IMR-90 (cell line): ENCODE results near the gene SOX11. TPM values are rescaled to one million over a fixed set of nuclear protein-coding genes. Genes with fewer than 3 reads are reported as not detected.

ENCODE experiments used
- ATAC-seq: fragments of 200-7000 bp; cut with Tn5 transposase; 2 replicates; pipeline ENCODE4 v1.9.1; 2020; ENCODE audit warnings: low read depth, mild to moderate bottlenecking, moderate library complexity
- BruUV-seq: library from RNA; stranded (reverse); fragments of 400-500 nt; replicated peaks from 2 replicates; lab custom pipeline; 2021; lab: Mats Ljungman, UMichigan
- CTCF ChIA-PET: fragments of 300-600 bp; formaldehyde crosslinking; extraction: SDS; loops from one replicate; lab custom pipeline; 2021; ENCODE audit warnings: antibody characterized with exemption; lab: Yijun Ruan, JAX
- POLR2A ChIA-PET: fragments of 300-600 bp; sonication (Branson Sonifier 250); formaldehyde crosslinking; loops from one replicate; lab custom pipeline; 2022; ENCODE audit warnings: antibody characterized with exemption; ENCODE audit not compliant: unreplicated experiment; lab: Charles Lee
- DNase-seq: peaks from one replicate; pipeline ENCODE4 v3.0.0; 2013
- H2AFZ ChIP-seq: replicated peaks from 2 replicates; pipeline ENCODE3; 2013; ENCODE audit warnings: low read length, mild to moderate bottlenecking; ENCODE audit not compliant: poor library complexity
- H2AK5ac ChIP-seq: 2 replicates; pipeline ENCODE4 v1.6.1; 2013; ENCODE audit warnings: low read depth, low read length, inconsistent platforms
- H2AK9ac ChIP-seq: replicated peaks from 2 replicates; pipeline ENCODE3; 2013; ENCODE audit warnings: mild to moderate bottlenecking, low read depth, low read length, moderate library complexity; ENCODE audit not compliant: poor library complexity
- H2BK120ac ChIP-seq: 2 replicates; pipeline ENCODE4 v1.6.1; 2013; ENCODE audit warnings: low read depth, low read length, inconsistent platforms
- H2BK15ac ChIP-seq: 3 replicates; pipeline ENCODE4 v1.6.1; 2013; ENCODE audit warnings: low read depth, low read length, inconsistent platforms
- H2BK20ac ChIP-seq: 2 replicates; pipeline ENCODE4 v1.6.1; 2013; ENCODE audit warnings: low read depth, mild to moderate bottlenecking, inconsistent platforms, low read length, moderate library complexity
- H2BK5ac ChIP-seq: 2 replicates; pipeline ENCODE4 v1.6.1; 2013; ENCODE audit warnings: mild to moderate bottlenecking, low read depth, low read length, inconsistent platforms; ENCODE audit not compliant: poor library complexity, severe bottlenecking
- H3K14ac ChIP-seq: replicated peaks from 2 replicates; pipeline ENCODE4 v1.6.1; 2013; ENCODE audit warnings: low read depth, low read length, inconsistent platforms
- H3K18ac ChIP-seq: 2 replicates; pipeline ENCODE4 v1.6.1; 2013; ENCODE audit warnings: low read depth, low read length, control low read depth
- H3K23ac ChIP-seq: 2 replicates; pipeline ENCODE4 v1.6.1; 2013; ENCODE audit warnings: low read depth, low read length, inconsistent platforms
- H3K27ac ChIP-seq: 2 replicates; pipeline ENCODE4 v1.5.1; 2013; ENCODE audit warnings: mild to moderate bottlenecking, control low read depth, low read length; ENCODE audit not compliant: insufficient read depth
- H3K27me3 ChIP-seq: 2 replicates; pipeline ENCODE4 v1.6.1; 2013; ENCODE audit warnings: low read length; ENCODE audit not compliant: control insufficient read depth, insufficient read depth
- H3K36me3 ChIP-seq: 2 replicates; pipeline ENCODE4 v1.6.1; 2013; ENCODE audit warnings: low read length, mixed read lengths; ENCODE audit not compliant: control insufficient read depth, insufficient read depth
- H3K4ac ChIP-seq: 2 replicates; pipeline ENCODE4 v1.6.1; 2013; ENCODE audit warnings: low read depth, low read length, inconsistent platforms
- H3K4me1 ChIP-seq: 2 replicates; pipeline ENCODE4 v1.6.1; 2013; ENCODE audit warnings: low read length, mixed read lengths; ENCODE audit not compliant: control insufficient read depth, insufficient read depth
- H3K4me2 ChIP-seq: 2 replicates; pipeline ENCODE4 v1.6.1; 2013; ENCODE audit warnings: low read depth, mild to moderate bottlenecking, control low read depth, low read length, moderate library complexity
- H3K4me3 ChIP-seq: 2 replicates; pipeline ENCODE4 v1.5.1; 2013; ENCODE audit warnings: low read depth, mild to moderate bottlenecking, control low read depth, low read length, moderate library complexity; ENCODE audit not compliant: insufficient read depth
- H3K56ac ChIP-seq: 2 replicates; pipeline ENCODE4 v1.6.1; 2013; ENCODE audit warnings: low read length, inconsistent platforms; ENCODE audit not compliant: insufficient read depth; ENCODE audit errors: extremely low read depth
- H3K79me1 ChIP-seq, 2 experiments: 2 replicates each; pipeline ENCODE4 v1.6.1; 2013; ENCODE audit warnings: low read length in 2 of 2, inconsistent platforms in 1 of 2, low read depth in 1 of 2
- H3K9ac ChIP-seq: 2 replicates; pipeline ENCODE4 v1.6.1; 2013; ENCODE audit warnings: low read depth, low read length, control low read depth
- H3K9me1 ChIP-seq: 2 replicates; pipeline ENCODE4 v1.6.1; 2013; ENCODE audit warnings: low read length, inconsistent platforms; ENCODE audit not compliant: insufficient read depth
- H3K9me3 ChIP-seq: 2 replicates; pipeline ENCODE4 v1.6.1; 2013; ENCODE audit warnings: low read length; ENCODE audit not compliant: control insufficient read depth, insufficient read depth
- H4K20me1 ChIP-seq: 2 replicates; pipeline ENCODE4 v1.6.1; 2013; ENCODE audit warnings: low read length, inconsistent platforms; ENCODE audit not compliant: insufficient read depth
- H4K5ac ChIP-seq: 2 replicates; pipeline ENCODE4 v1.6.1; 2013; ENCODE audit warnings: mild to moderate bottlenecking, low read depth, low read length, control low read depth
- H4K8ac ChIP-seq, 2 experiments: 2 replicates each; pipeline ENCODE4 v1.6.1; 2013; ENCODE audit warnings: low read depth in 2 of 2, low read length in 2 of 2, control low read depth in 1 of 2, inconsistent platforms in 1 of 2
- H4K91ac ChIP-seq: 2 replicates; pipeline ENCODE4 v1.6.1; 2013; ENCODE audit warnings: low read depth, low read length, inconsistent platforms; ENCODE audit not compliant: insufficient read depth
- BHLHE40 ChIP-seq: fragments of 150-350 bp; IDR thresholded peaks from 2 replicates; pipeline ENCODE4 v1.6.1; 2016; ENCODE audit warnings: mild to moderate bottlenecking, low read depth, low read length
- CHD1 ChIP-seq: IDR thresholded peaks from 2 replicates; pipeline ENCODE4 v1.6.1; 2012; ENCODE audit warnings: low read depth, low read length, improper control_type of control experiment
- FOS ChIP-seq: fragments of 150-350 bp; IDR thresholded peaks from 2 replicates; pipeline ENCODE4 v1.6.1; 2016; ENCODE audit warnings: low read depth, low read length
- MAZ ChIP-seq: IDR thresholded peaks from 2 replicates; pipeline ENCODE4 v1.6.1; 2012; ENCODE audit warnings: low read depth, mild to moderate bottlenecking, low read length, improper control_type of control experiment, moderate library complexity, borderline replicate concordance
- MXI1 ChIP-seq: IDR thresholded peaks from 2 replicates; pipeline ENCODE4 v1.6.1; 2012; ENCODE audit warnings: low read depth, mild to moderate bottlenecking, low read length, moderate library complexity, borderline replicate concordance
- POLR2A ChIP-seq: IDR thresholded peaks from 2 replicates; pipeline ENCODE4 v1.6.1; 2012; ENCODE audit warnings: mild to moderate bottlenecking, low read depth, low read length
- RAD21 ChIP-seq: IDR thresholded peaks from 2 replicates; pipeline ENCODE4 v1.6.1; 2012; ENCODE audit warnings: low read length, improper control_type of control experiment
- RCOR1 ChIP-seq: IDR thresholded peaks from 2 replicates; pipeline ENCODE4 v1.6.1; 2012; ENCODE audit warnings: mild to moderate bottlenecking, low read length, improper control_type of control experiment; ENCODE audit not compliant: insufficient replicate concordance
- RFX5 ChIP-seq: IDR thresholded peaks from 2 replicates; pipeline ENCODE4 v1.8.0; 2012; ENCODE audit warnings: low read depth, mild to moderate bottlenecking, low read length, moderate library complexity
- SMC3 ChIP-seq: fragments of 150-350 bp; IDR thresholded peaks from 2 replicates; pipeline ENCODE4 v1.6.1; 2016; ENCODE audit warnings: low read depth, mild to moderate bottlenecking, antibody characterized with exemption, low read length, moderate library complexity
- WGBS, 2 experiments: methylation state at CpG; one replicate each; pipeline versions ENCODE4 v1.1.5 to v1.1.7; 2013; ENCODE audit warnings: missing lambda C conversion rate in 2 of 2; ENCODE audit not compliant: insufficient read length in 1 of 2; ENCODE audit errors: extremely low coverage in 2 of 2; 5-methylcytosine and 5-hydroxymethylcytosine counted together
- dilution Hi-C: fragments of 300-500 bp; cut with HindIII; formaldehyde crosslinking; loops from one replicate; pipeline ENCODE4 v1.14.3; 2018; ENCODE audit warnings: low sequenced_read_pairs; ENCODE audit not compliant: unreplicated experiment
- in situ Hi-C: fragments of 300-500 bp; cut with MboI; formaldehyde crosslinking; loops from 3 replicates; pipeline ENCODE4 v1.14.3; 2019; ENCODE audit warnings: low sequenced_read_pairs, inconsistent platforms, mixed read lengths
- intact Hi-C: fragments of 100-400 bp; cut with micrococcal nuclease; formaldehyde crosslinking; loops from 2 replicates; pipeline ENCODE4 v1.10.0; 2022
- polyA plus RNA-seq, 3 experiments: library from polyadenylated mRNA; depleted of rRNA; stranded (reverse); fragments of >200 nt; gene quantifications; 2 replicates each; pipeline ENCODE4 v1.2.3, GENCODE V29; 2012; ENCODE audit warnings: low replicate concordance in 1 of 3
- total RNA-seq: library from RNA; depleted of rRNA; stranded (reverse); fragments of >200 nt; gene quantifications from 2 replicates; pipeline ENCODE4 v1.2.3, GENCODE V29; 2012

The SOX11 gene
- total and polyA plus RNA-seq, 2 of the 4 experiments (the other 2 are of a cell fraction): 1.9 to 2.2 TPM

GRCh38 chr2:5742126-5742525 lies 49.9 kb downstream of the SOX11 start:
- no peak overlapping the region for H2BK5ac ChIP-seq
- H3K4me2 ChIP-seq: no peak overlapping the region; the same call in 1 of the 2 replicates
- DNase-seq (no peak), ATAC-seq (no peak)
- H3K56ac ChIP-seq: no peak overlapping the region
- H3K27me3 ChIP-seq: peaks cover 2% of the 10 kb centered on the region; the same call in 1 of the 2 replicates
- H4K5ac ChIP-seq: no peak overlapping the region; the same call in 1 of the 2 replicates
- intact Hi-C loops: no loop called here
- no peak overlapping the region for H2BK120ac ChIP-seq
- no peak overlapping the region for H3K4ac ChIP-seq
- H3K4me1 ChIP-seq: peaks cover 1% of the 10 kb centered on the region; the same call in 1 of the 2 replicates
- ChIA-PET POLR2A (no interaction called here), CTCF (no interaction called here)
- no peak overlapping the region for H2BK15ac ChIP-seq
- TF ChIP-seq POLR2A (no peak), MAZ (no peak), RAD21 (no peak), RCOR1 (no peak), SMC3 (no peak), FOS (no peak), CHD1 (no peak), MXI1 (no peak), RFX5 (no peak), BHLHE40 (no peak)
- H3K4me3 ChIP-seq: no peak overlapping the region
- no peak overlapping the region for H2AK5ac ChIP-seq
- WGBS, 2 experiments: no CpG with 5 or more reads among the region's 6 CpGs
- H4K20me1 ChIP-seq: no peaks in the 10 kb centered on the region
- no peak overlapping the region for H4K8ac ChIP-seq
- no peak overlapping the region for H3K14ac ChIP-seq
- no peak overlapping the region for H3K18ac ChIP-seq
- H3K9me3 ChIP-seq: no peaks in the 10 kb centered on the region
- no peak overlapping the region for H4K91ac ChIP-seq
- H2AK9ac ChIP-seq: no peak overlapping the region
- in situ Hi-C loops: no loop called here
- H3K9ac ChIP-seq: no peak overlapping the region
- BruUV-seq: no TSS peak
- no peak overlapping the region for H2AFZ ChIP-seq
- H3K79me1 ChIP-seq: no peaks in the 10 kb centered on the region
- dilution Hi-C loops: no loop called here
- no peaks in the 10 kb centered on the region for H3K36me3 ChIP-seq
- H3K23ac ChIP-seq: no peak overlapping the region
- H3K9me1 ChIP-seq: no peaks in the 10 kb centered on the region
- H2BK20ac ChIP-seq: no peak overlapping the region
- no peak overlapping the region for H3K27ac ChIP-seq
